HTR-8/SVneo (cell line): Measurements from ENCODE around the gene NDUFAF4.
"Not testable (repeated sequence)": the region's sequence is repeated elsewhere in the genome, so short reads cannot be mapped to it uniquely, and the experiment has no call there.

Source experiments
- DNase-seq: peaks from one replicate; pipeline ENCODE4 v3.0.0; 2011; ENCODE audit warnings: low spot score, mixed read lengths; ENCODE audit not compliant: insufficient read length
- FAIRE-seq: peaks from 2 replicates; lab custom pipeline; 2011; peaks lifted over from hg19 to GRCh38; lab: Jason Lieb, UNC

NDUFAF4 gene

DNA sequence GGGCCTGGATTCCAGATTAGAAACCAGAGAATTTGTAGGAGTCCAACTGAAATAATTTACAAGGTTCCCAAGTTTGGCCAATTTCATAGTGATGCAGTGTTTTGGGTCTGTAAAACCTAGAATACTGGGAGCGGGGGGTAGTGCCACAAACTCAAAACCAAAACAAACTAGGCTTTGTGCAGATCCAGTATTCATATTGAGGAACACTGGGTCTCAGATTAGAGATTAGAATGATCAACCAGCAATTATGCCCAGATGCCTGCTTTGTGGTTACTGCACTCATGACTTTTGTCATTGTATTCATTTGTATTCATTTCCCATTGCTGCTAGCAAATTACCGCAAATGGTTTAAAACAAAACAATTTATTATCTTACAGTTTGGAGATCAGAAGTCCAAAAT lies 3.2 kb upstream of the NDUFAF4 start:
- FAIRE-seq, result no peak

DNA sequence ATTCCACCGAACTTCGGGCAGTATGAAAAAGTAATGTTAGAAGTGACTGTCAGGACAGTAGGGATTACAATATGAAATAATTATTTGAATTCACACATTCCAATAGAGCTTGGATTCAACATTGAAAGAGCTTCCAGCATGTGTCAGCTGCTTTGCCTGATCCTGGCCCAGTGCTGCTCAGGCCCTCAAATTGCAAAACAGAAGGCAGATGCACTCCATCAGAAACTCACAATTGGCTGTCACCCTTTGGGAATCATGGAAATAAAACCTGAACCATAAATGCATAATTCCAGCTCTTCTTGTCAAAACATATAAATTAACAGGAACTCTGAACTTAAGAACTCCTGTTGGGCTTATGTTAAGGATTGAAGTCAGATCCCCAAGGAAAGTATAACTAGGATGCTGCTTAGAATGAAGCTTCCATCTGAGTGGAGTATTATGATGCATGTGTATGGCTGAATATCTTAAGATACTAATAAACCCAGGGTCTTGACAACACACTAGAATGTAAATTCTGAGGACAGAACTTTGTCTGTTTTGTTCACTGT lies 1.8 kb upstream of the NDUFAF4 start:
- FAIRE-seq (no peak), DNase-seq (no peak)

More for the DNA sequence above, 3.2 kb upstream of the NDUFAF4 start:
- no peak for DNase-seq

DNA sequence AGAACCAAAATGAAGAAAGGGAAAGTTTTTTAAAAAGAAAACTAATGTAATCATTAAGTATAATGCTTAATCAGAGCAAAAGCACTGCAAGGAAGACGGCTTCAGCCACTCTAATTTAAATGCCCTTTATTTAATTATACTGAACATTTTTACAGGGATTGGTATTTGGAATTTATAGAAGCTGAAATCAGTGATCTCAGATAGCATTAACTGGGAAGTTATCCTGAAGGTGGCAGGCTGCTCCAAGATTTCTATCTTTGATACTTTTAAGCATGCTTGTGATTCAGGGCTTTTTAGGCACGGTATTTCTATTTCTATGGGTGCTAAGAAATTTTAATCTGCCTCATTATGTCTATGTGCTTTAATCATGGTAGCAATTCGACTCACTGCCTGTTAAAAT lies 1.3 kb upstream of the NDUFAF4 start:
- DNase-seq (peak; percentile 24), FAIRE-seq (no peak)

DNA sequence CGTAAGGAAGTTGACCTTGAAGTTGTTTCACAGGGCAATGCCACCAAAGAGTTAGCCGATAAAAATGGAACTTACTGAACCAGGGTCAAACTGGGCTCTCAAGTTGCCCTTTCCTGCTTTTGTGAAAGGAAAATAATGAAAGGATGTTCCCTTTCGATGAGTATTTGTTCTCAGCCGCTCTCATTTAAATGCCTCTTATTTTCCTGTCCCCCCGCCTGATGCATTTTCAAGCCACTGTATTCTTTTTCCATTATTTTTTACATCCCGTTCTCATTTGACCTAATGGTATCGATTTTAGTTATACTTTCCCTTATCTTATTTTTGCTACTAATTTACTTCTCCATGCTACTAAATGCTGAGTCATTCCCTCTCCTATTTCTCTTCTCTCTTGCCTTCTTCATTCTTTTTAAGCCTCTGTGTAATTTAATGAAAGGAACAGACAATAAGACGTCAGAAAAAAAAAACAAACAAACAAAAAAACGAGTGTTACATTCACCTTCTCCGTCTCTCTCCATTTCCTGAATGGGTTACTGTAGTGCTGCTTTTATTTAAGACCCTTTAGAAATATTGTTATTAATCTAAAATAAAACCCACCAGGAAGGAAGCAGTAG lies 655 bp upstream of the NDUFAF4 start:
- FAIRE-seq, result no peak
- no peak for DNase-seq

DNA sequence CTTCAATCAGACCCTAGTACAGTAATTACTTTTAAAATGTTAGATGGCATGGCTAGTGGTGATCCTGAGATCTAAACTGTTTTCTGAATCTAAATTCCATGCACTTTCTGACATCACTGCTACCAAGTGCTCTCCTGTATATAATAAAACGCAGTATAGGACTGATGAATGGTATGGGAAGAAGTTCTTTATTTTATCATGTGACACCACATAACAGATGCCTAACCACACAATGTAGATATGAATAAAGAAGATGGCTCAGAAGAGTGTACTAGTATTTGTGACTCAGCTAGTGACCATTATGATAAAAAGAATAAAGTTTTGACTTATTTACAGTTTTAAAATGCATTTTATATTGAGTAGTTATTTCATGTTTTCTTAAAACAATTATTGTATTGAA lies 8.5 kb downstream of the NDUFAF4 start:
- FAIRE-seq (no peak), DNase-seq (no peak)

DNA sequence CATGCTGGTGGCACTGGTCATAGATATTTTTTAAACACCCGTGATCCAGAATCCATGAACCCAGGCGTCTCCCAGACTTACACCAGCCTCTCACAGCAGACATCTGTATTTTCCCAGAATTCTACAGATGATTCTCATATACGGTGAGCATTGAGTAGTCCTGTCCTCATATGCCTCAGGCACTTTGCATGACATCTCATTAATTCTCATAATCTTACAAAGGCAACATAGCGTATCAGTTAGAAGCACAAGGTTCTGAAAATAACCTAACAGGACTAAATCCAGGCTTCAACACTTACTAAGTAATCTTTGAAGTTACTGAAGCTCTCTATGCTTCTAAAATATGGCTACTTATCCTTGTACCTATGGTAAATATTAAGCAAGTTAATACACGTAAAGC lies 8.9 kb downstream of the NDUFAF4 start:
- FAIRE-seq (no peak), DNase-seq (no peak)

DNA sequence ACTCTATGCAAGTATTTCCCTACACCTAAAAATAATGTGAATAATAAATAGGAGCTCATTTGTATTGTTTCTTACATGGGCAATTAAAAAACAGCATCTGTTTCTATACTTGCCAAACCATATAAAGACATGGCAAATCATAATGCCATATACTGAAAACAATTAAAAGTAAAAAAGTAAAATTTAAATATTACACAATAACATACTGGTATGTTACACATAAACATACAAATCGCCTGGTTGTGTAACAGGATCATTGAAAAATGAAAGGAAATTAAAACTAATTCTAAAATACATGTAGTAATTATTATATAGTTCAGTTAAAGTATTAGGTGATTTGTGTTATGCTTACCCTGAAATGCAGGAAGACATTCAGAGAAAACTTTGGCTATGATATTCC lies 11.2 kb downstream of the NDUFAF4 start:
- no peak for FAIRE-seq
- no peak for DNase-seq

DNA sequence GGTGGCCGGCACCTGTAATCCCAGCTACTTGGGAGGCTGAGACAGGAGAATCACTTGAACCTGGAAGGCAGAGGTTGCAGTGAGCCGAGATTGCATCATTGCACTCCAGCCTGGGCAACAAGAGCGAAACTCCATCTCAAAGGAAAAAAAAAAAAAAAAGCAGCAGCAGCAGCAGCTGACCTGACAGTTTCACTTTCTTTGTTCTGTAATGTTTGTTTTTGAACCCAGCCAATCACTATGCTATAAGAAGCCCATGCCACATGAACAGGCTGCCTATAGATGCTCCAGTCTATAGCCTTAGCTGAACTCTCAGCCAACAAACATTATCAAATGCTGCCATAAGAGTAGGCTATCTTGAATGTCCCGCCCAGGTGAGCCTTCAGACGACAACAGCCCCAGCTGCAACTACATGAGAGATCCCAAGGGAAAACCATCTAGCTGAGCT lies 12.5 kb downstream of the NDUFAF4 start:
- FAIRE-seq, DNase-seq: not testable (repeated sequence)

DNA sequence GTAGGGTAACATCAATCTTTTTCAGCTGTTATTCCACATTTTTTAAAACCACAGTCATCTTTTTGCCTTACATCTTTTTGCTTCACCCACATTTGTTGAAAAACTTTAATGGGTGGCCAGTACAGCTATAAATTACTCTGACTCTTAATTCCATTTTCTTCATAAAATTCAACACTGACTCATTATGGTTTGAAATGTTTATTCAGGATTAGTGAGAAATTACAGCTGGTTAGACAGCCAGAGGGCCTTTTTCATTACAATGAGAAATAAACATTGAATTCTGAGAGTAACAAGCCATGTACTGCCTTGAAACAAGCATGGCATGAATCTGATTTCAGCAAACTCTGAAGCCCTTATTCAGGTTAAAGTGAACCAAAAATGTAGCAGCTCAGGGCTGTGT lies 19.5 kb downstream of the NDUFAF4 start:
- FAIRE-seq, result no peak

DNA sequence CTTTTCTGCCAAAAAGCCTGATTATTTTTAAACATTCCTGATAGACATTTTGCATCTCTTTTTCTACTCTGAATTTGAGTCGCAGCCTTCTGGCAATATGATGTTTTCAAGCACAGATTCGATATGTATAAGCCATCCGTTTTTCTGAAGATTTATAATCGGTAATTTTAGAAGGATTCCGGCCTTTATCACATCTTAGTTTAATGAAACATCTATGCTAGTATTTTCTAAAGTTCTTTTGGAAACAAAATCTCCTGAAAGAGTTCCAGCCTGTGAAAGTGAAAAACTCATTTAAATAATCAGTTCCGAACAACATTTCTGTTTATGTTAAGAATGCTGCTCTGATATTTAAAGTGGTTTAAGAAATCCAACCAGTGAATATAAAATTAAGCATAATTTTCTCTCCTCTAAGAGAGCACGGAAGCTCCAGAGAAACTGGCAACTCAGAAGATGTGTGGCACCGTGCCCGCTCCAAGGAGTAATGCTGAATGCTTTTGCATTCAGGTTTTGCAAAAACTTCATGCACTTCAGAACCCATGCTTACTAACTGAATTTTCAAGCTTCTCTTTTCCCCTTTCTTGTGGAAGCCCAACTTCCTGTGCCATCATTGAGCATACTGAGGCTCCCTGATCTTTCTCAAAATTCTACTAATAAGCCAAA lies 20.7 kb downstream of the NDUFAF4 start:
- DNase-seq (no peak), FAIRE-seq (no peak)

More for the DNA sequence above, 19.5 kb downstream of the NDUFAF4 start:
- no peak for DNase-seq

DNA sequence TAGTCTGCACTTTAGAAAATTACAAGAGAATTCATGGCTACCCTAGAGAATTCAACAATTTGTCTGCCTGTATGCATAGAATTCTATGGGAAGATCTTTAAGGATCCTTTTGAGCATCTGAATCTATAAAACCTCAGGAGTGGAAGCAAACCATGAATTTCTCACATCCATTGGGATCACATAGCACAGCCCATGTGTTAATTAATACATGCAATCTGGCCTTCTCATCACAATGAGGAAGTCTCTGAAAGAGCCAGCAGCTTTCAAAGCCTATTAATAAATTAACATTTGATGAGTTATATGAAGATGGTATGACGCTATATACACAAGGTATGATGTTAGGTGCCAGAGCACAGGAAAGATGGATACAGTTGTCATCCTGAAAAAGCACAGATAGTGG lies 24.7 kb downstream of the NDUFAF4 start:
- DNase-seq (no peak), FAIRE-seq (no peak)

DNA sequence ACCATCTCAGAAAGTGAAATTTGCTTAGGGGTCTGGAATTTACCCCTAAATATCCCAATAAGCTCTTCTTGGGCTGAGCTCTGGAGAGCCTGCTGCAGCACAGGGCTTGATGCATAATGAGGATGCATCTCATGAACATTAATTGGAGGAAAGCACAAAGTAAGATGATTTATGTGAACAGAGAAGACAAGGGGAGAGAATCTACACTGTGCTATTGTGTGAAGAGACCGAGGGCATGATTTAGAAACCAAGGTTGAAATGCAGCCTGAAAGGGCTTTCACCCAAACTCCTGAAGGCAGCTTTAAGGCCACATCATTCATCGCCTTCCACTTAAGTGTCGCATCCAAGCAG lies 32.7 kb downstream of the NDUFAF4 start:
- DNase-seq (no peak), FAIRE-seq (no peak)

DNA sequence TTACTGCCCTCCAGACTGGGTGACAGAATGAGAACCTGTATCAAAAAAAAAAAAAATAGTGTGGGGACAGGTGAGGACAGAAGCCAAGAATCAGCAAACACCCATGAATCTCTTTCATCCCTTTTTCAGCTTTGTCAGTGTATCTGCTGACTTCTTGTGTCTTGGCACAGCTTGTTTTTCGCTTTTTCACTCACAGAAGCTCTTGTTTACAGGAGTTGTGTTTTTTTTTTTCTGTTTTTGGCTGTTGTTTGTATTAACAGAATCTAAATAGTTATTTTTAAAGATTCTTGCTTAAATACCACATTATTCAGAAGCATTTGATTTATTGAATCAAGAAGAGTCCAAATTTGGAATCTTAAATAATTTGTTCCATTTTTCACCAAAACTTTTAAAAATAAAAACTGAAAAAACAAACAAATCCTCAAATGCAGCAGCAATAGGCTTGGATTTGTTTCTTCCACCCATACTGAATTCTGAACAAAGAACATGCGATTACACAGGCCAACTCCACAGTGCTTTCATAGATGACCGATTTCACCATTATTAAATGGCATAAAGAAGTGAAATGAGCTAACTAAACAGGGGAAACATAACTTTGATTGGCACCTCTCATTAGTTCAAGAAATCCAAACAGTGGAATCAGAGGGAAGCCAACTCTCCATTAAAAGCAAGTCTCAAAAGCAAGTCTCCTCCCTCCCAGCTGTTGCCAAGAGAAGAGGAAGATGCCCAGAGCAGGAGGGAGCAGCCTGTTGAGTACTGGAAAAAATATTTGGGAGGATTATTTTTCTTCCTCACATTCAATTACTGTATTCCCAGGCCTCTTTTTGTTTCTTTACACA lies 33.3 kb downstream of the NDUFAF4 start:
- no peak for DNase-seq
- FAIRE-seq, result no peak

DNA sequence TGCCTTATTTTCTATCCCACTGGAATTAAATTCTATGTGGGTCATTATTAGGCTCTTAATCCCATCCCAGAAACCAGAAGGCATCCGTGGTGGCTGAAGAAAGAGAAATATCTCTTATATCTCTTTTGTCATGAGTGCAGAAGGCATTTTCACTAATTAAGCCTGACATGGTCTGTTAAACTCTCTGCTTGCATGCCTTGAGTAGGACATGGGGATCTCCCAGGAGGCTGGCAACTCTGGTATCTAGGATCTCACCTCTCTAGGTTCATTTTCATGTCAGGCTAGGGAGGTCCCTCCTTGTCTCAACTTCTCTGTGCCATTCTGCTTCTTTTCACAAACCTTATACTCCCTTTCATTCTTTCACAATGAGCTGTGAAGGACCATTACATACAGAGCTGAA lies 35.1 kb downstream of the NDUFAF4 start:
- no peak for DNase-seq
- FAIRE-seq, result no peak

DNA sequence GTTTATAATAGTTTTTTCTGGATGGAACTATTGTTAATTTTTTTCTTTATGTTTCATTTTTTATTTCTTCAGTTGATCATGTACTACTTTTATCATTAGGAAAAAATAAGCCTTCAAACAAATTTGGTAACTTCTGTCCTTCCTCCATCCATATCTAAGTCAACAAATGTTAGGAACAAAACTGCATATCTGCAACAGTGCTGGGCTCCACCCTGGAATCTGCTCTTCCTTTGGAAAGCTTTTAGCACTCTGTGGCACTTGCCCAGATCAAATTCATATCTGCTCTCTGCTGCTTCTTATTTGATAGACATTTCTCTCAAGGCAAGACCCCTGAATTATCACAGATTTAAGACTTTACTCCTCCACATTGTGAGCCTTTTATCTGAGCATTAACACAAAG lies 36.1 kb downstream of the NDUFAF4 start:
- FAIRE-seq (no peak), DNase-seq (no peak)

DNA sequence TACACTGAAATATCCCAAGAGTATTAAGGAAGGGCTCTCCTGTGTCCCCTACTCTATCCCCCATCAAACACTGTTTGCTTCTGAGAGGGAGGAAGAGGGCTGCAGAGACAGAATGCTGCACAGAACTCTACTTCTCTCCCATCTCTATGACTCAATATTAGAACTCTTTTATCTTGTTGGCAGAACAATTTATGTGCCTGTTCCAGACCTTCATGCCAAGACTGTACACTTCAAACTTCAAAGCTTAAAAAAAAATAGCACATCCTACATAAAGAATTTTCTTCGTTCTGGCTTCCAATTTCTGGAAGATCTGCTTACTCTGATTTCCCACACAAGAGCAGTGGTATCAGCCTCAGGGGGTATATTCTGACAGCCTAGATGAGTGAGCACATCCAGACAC lies 40.8 kb downstream of the NDUFAF4 start:
- FAIRE-seq, result no peak
- no peak for DNase-seq

DNA sequence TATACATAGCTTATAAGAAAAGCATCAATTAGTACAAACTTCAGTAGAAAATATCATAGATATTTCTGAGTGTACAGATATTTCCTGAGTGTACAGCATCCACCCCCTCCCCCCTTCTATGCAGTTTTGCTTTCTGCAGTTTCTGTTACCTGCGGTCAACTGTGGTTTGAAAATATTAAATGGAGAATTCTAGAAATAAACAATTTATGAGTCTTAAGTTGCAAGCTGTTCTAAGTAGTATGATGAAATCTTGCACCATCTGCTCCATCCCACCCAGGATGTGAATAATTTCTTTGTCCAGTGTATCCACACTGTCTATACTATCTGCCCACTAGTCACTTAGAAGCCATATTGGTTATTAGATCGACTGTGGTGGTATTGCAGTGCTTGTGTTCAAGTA lies 44.6 kb downstream of the NDUFAF4 start:
- FAIRE-seq (no peak), DNase-seq (no peak)

DNA sequence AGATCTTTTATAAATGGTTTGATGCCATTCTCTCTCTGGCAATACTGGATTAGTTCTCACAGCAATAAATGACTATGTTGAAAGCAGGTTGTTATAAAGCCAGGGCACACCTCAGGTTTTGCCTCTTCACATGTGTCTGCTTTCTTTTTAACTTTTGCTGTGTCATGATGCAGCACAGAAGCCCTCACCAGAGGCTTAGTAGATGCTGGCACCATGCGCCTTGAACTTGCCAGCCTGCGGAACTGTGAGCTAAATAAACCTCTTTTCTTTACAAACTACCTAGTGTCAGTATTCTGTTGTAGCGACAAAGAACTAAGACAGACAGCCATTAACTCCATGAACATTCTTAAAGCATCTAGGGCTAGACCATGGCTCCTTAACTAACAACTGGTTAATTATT lies 45.1 kb downstream of the NDUFAF4 start:
- no peak for DNase-seq
- no peak for FAIRE-seq

DNA sequence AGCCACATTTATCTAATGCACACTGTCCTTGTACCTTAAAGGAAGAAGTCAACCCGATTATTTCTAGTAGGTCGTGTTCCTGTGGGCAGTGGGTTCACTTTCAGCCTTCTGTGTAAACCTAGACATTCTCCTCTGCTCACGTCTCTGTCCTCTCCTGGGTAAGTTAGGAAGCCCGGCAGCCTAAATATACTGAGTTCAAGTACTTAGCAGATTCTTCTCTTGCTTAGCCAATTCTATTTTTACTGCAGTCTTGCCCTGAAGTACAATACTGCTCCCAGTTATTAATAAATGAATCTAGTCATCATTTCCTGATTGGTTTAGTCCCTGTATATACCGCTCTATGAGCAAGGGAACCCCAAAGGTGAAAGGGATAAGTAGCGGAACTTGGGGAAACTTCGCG lies 45.8 kb downstream of the NDUFAF4 start:
- FAIRE-seq (no peak), DNase-seq (no peak)

DNA sequence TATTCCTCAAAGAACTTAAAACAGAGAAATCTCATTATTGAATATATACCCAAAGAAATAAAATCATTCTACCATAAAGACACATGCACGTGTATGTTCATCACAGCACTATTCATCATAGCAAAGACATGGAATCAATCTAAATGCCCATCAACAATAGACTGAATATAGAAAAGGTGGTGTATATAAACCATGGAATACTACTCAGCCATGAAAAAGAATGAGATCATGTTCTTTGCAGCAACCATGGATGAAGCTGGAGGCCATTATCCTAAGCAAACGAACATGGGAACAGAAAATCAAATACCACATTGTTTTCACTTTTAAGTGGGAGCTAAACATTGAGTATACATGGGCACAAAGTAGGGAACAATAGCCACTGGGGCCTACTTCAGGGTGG lies 48.1 kb downstream of the NDUFAF4 start:
- DNase-seq (no peak), FAIRE-seq (no peak)

DNA sequence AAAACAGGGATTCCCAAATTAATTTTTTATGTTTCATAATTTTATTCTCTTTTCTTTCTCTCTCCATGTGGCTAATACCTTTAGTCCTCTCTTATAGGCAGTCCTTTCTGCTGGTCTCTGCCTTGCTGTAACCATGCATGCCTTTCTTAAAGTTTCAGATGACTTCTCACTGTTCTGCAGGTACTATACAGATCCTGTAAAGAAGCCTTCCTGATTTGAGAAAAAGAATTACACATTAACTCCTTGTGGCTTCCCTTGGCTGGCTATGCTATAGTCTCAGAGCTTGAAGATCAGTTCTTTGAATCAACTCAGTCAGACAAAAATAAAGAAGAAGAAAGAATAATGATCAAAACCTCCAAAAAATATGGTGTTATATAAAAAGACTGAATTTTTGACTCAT lies 53.2 kb downstream of the NDUFAF4 start:
- FAIRE-seq (no peak), DNase-seq (no peak)
